GM12878 (cell line): ENCODE measurements around the gene PCAT6. TPM values are rescaled to one million over a fixed set of nuclear protein-coding genes. Genes with fewer than 3 reads are reported as not detected.

Experiments
- CEBPZ ChIP-seq: fragments of 150-350 bp; IDR thresholded peaks from 2 replicates; pipeline ENCODE4 v1.6.1; 2016; ENCODE audit warnings: low read depth, low read length
- CHD2 ChIP-seq: IDR thresholded peaks from 2 replicates; pipeline ENCODE4 v1.6.1; 2011; ENCODE audit warnings: low read depth, low read length, improper control_type of control experiment, borderline replicate concordance
- ESRRA ChIP-seq: IDR thresholded peaks from 2 replicates; pipeline ENCODE4 v1.6.1; 2012; ENCODE audit warnings: mild to moderate bottlenecking, low read length, improper control_type of control experiment
- HCFC1 ChIP-seq: fragments of 150-350 bp; IDR thresholded peaks from 2 replicates; pipeline ENCODE4 v1.6.1; 2014; ENCODE audit warnings: low read length
- IKZF2 ChIP-seq, 2 experiments: fragments of 450-650 bp; IDR thresholded peaks; 2 replicates each; pipeline ENCODE4 v1.6.1; 2017; ENCODE audit warnings: mild to moderate bottlenecking in 2 of 2, moderate library complexity in 2 of 2
- IRF3 ChIP-seq: fragments of 450-650 bp; IDR thresholded peaks from 2 replicates; pipeline ENCODE4 v1.6.1; 2014; ENCODE audit warnings: mild to moderate bottlenecking
- KDM1A ChIP-seq: fragments of 200-600 bp; sonication (generic); IDR thresholded peaks from 2 replicates; pipeline ENCODE4 v1.6.1; 2016; ENCODE audit warnings: borderline replicate concordance
- MTA3 ChIP-seq: IDR thresholded peaks from 2 replicates; pipeline ENCODE4 v1.6.1; 2012; ENCODE audit warnings: low read length, inconsistent platforms, borderline replicate concordance
- MYC ChIP-seq: IDR thresholded peaks from 2 replicates; pipeline ENCODE4 v1.6.1; 2011; ENCODE audit warnings: mild to moderate bottlenecking, low read length, moderate library complexity, inconsistent platforms; ENCODE audit not compliant: insufficient read depth, insufficient replicate concordance, insufficient read length, severe bottlenecking
- NR2C2 ChIP-seq: IDR thresholded peaks from 2 replicates; pipeline ENCODE4 v1.6.1; 2011; ENCODE audit warnings: borderline replicate concordance, low read depth; ENCODE audit not compliant: control insufficient read depth, insufficient read length
- NRF1 ChIP-seq: conservative IDR thresholded peaks from 2 replicates; pipeline ENCODE4 v1.6.1; 2011; ENCODE audit warnings: mild to moderate bottlenecking, low read depth, low read length, improper control_type of control experiment
- PAX5 ChIP-seq: IDR thresholded peaks from 2 replicates; pipeline ENCODE4 v1.6.1; 2011; ENCODE audit warnings: low read depth, low read length, borderline replicate concordance
- PBX3 ChIP-seq: IDR thresholded peaks from 2 replicates; pipeline ENCODE4 v1.6.1; 2011; ENCODE audit warnings: mild to moderate bottlenecking, low read depth, low read length, moderate library complexity; ENCODE audit not compliant: insufficient replicate concordance
- RELA ChIP-seq: fragments of 450-650 bp; IDR thresholded peaks from 2 replicates; pipeline ENCODE4 v1.8.0; 2014; ENCODE audit warnings: borderline replicate concordance; ENCODE audit not compliant: partially characterized antibody
- RFX5 ChIP-seq: IDR thresholded peaks from 2 replicates; pipeline ENCODE4 v1.6.1; 2011; ENCODE audit warnings: low read depth, low read length, improper control_type of control experiment
- SREBF1 ChIP-seq: IDR thresholded peaks from 2 replicates; pipeline ENCODE4 v1.6.1; 2012; ENCODE audit warnings: mild to moderate bottlenecking, low read length
- polyA plus RNA-seq, 11 experiments: library from polyadenylated mRNA; depleted of rRNA in 4 of 11; unstranded in 6 of 11; stranded (reverse) in 5 of 11; fragments of >200 nt; fragmentation: Nextera tagmentation in 4 of 11; fragmentation: Illumina TruSeq in 1 of 11; extraction: Ambion mirVana in 4 of 11; extraction: Trizol in 1 of 11; gene quantifications; 1 replicate in 1 of 11; 2 replicates in 10 of 11; pipeline versions ENCODE4 v1.2.1 to v1.2.3, GENCODE V29; 2011 to 2016; ENCODE audit warnings: inconsistent platforms in 2 of 11, missing spikeins in 2 of 11, low read depth in 1 of 11
- total RNA-seq, 4 experiments: library from RNA; depleted of rRNA in 3 of 4; stranded (reverse); fragments of >200 nt in 3 of 4; fragmentation: Illumina TruSeq in 1 of 4; extraction: Trizol in 1 of 4; gene quantifications; 2 replicates each; pipeline versions ENCODE4 v1.2.1 to v1.2.3, GENCODE V29; 2013 to 2021
- TF ChIP-seq, protein P1 (sequence below): fragments of 450-650 bp; IDR thresholded peaks from 2 replicates; pipeline ENCODE4 v1.6.1; 2016; ENCODE audit warnings: mild to moderate bottlenecking, moderate library complexity, borderline replicate concordance
- TF ChIP-seq, protein P2 (sequence below): fragments of 150-350 bp; IDR thresholded peaks from 2 replicates; pipeline ENCODE4 v1.6.1; 2014; ENCODE audit warnings: mild to moderate bottlenecking, low read depth, low read length

PCAT6 gene
- total and polyA plus RNA-seq, 10 of the 15 experiments (the other 5 are each of a cell fraction or from before 2014, with no cell fraction given) = 0.16 to 0.83 (median 0.48) TPM; not detected in 4

DNA sequence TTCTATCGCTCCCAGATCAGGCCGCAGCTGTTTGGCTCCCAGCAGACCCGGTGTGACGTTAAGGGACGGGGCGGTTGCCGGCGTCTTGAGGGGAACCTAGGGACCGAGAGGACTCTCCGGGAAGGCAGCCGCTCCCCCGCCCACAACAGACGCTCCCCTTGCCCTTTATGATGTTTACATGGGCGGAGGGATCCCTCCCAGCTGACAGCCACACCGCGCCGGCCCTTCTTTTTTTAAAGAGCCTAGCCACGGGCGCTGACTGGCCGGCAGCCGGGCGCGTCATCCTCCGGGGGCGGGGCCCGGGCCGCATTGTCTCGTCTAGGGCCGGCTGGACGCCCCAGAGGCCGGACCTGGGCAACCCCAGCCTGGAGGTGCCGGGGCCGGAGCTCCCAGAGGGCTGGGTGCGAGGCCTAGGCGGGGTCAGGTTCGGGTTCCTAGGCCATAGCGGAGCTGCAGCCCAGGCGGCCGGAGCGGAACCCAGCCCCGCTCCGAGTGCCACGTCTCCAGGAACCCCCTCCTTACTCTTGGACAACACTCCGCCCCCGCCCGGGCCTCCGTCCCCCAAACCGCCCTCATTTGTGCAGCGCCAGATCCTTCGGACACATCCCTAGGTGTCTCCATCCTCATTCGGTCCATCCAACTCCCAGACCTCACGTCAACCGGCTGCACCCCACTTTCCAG, at the start of gene PCAT6 (continued):
- no peak for TF ChIP-seq SREBF1
- no peak for TF ChIP-seq IRF3
- TF ChIP-seq IKZF2 (IDR thresholded peaks at IDR 0.05) = peak in 1 of 2 experiments; percentile 42; a peak in 2 of 4 replicates
- TF ChIP-seq PAX5 = no peak
- TF ChIP-seq MTA3 = no peak
- TF ChIP-seq, protein P1, sequence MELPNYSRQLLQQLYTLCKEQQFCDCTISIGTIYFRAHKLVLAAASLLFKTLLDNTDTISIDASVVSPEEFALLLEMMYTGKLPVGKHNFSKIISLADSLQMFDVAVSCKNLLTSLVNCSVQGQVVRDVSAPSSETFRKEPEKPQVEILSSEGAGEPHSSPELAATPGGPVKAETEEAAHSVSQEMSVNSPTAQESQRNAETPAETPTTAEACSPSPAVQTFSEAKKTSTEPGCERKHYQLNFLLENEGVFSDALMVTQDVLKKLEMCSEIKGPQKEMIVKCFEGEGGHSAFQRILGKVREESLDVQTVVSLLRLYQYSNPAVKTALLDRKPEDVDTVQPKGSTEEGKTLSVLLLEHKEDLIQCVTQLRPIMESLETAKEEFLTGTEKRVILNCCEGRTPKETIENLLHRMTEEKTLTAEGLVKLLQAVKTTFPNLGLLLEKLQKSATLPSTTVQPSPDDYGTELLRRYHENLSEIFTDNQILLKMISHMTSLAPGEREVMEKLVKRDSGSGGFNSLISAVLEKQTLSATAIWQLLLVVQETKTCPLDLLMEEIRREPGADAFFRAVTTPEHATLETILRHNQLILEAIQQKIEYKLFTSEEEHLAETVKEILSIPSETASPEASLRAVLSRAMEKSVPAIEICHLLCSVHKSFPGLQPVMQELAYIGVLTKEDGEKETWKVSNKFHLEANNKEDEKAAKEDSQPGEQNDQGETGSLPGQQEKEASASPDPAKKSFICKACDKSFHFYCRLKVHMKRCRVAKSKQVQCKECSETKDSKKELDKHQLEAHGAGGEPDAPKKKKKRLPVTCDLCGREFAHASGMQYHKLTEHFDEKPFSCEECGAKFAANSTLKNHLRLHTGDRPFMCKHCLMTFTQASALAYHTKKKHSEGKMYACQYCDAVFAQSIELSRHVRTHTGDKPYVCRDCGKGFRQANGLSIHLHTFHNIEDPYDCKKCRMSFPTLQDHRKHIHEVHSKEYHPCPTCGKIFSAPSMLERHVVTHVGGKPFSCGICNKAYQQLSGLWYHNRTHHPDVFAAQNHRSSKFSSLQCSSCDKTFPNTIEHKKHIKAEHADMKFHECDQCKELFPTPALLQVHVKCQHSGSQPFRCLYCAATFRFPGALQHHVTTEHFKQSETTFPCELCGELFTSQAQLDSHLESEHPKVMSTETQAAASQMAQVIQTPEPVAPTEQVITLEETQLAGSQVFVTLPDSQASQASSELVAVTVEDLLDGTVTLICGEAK = no peak
- TF ChIP-seq RFX5 = peak; percentile 65; the same call in 1 of the 2 replicates
- no peak; the same call in 1 of the 2 replicates for TF ChIP-seq HCFC1
- peak; percentile 89 for TF ChIP-seq PBX3
- peak; percentile 97 for TF ChIP-seq CHD2
- no peak for TF ChIP-seq KDM1A
- TF ChIP-seq RELA = no peak
- TF ChIP-seq CEBPZ = no peak
- TF ChIP-seq ESRRA = no peak
- TF ChIP-seq, protein P2, sequence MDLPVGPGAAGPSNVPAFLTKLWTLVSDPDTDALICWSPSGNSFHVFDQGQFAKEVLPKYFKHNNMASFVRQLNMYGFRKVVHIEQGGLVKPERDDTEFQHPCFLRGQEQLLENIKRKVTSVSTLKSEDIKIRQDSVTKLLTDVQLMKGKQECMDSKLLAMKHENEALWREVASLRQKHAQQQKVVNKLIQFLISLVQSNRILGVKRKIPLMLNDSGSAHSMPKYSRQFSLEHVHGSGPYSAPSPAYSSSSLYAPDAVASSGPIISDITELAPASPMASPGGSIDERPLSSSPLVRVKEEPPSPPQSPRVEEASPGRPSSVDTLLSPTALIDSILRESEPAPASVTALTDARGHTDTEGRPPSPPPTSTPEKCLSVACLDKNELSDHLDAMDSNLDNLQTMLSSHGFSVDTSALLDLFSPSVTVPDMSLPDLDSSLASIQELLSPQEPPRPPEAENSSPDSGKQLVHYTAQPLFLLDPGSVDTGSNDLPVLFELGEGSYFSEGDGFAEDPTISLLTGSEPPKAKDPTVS = no peak
- peak; percentile 31 for TF ChIP-seq MYC
- no peak for TF ChIP-seq NRF1
- no peak for TF ChIP-seq NR2C2
